ENCODE results near the gene GTF2IRD1.
"Not testable (repeated sequence)": the region's sequence is repeated elsewhere in the genome, so short reads cannot be mapped to it uniquely, and the experiment has no call there.

The GTF2IRD1 gene

DNA sequence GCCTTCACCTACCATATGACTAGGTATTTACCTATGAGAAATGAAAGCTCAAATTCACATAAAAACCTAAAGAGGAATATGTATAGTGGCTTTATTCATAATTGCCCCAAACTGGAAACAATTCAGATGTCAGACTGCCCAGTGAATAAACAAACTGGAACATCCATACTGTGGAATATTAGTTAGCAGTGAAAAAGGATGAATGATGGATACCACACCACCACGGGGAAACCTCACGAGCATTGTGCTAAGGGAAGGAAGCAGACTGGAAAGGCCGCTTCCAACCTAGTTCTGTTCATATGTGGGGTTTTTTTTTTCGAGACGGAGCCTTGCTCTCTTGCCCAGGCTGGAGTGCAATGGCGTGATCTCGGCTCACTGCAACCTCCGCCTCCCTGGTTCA, 16.8 kb downstream of the GTF2IRD1 start:
- DNase-seq, result no peak

DNA sequence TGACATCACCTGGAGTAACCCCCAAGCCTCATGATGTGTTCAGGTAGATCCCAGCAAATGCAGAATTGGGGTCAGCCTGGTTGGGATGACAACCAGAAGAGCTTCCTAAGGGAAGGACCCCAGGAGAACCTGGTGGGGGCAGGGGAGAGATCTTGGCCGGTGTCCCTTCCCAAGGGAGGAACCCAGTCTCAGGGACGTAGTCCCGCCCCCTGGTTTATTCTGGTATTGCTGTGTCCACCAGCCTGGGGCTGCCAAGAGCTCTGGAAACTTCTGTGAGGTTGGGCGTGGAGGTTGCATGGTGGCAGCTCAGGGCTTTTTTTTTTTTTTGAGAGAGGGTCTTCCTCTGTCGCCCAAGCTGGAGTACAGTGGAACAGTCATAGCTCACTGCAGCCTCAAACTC, 19.4 kb downstream of the GTF2IRD1 start:
- DNase-seq, result no peak

DNA sequence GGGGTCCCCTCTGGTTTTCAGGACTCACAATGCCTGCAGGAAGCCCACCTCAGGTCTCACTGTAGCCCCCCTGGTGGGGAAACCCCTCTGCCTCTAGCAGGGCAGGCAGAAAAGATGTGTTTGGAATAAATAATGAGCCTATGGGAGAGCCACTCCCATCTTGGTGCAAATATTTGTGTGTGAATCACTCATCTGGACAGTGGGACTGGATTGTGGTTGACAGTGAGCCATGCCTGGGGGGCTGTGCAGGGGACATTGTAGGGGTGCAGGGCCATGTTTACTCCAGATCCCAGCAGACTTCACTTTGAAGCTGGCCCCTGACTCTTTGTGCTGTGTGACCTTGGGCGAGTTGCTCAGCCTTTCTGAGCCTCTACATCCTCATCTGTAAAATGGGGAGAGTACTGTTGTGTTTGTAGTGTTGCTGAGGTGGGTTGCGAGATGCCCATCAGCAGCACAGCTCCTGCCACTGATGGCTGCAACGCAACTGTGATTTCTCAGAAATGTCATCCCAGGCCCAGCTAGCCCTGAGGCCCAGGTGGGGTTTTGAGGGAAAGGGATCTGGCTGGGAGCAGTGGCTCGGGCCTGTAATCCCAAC, 20.7 kb downstream of the GTF2IRD1 start:
- DNase-seq, result no peak

DNA sequence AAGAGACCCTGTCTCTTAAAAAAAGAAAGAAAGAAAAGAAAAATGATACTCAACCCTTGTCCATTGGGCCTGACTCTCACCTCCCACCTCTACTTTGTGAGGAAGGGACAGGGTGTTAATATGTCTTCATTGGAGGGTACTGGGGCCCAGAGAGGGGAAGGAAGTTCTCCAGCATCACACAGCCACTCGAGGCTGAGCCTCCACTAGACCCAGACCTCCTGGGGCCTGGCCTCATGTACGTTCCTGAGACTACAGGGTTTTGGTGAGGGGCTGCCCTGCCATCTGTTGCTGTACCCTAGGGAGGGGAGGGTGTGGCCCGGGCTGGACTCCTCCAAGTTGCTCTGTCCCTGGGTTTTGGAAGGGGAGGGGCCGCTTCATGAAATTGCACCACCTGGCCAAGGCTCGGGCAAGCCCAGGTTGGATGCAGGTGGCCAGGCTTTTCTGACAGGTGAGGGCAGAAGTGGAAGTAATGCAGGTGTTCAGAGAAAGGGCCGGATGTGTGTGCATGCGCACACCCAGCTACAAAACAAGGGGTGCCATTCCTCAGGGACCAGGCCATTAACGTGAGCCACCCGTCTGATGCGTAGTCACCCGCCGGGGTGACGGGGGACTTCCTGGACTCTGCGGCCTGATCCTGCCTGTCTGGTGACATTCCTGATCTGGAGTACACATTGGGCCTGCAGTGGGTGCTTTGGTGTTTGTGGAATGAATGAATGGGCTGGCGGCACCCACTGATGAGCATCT, 21.7 kb downstream of the GTF2IRD1 start:
- no peak for DNase-seq

DNA sequence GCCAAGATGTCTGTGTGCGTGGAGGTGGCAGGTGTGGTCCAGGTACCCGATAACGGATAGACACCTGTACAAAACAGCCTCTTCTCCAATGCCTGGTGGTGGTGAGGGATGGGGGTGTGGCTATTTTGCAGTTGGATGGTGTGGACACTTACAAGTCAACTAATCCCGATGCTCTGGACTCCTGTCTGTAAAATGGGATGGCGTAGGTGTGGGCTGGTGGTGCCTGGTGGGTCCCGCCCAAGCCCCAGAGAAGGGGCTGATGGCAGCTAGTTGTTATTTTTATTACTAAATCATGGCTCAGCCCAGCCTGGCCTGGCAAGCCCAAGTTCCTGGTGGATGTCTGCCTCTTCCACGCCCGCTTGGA, 22.3 kb downstream of the GTF2IRD1 start:
- DNase-seq, result no peak

DNA sequence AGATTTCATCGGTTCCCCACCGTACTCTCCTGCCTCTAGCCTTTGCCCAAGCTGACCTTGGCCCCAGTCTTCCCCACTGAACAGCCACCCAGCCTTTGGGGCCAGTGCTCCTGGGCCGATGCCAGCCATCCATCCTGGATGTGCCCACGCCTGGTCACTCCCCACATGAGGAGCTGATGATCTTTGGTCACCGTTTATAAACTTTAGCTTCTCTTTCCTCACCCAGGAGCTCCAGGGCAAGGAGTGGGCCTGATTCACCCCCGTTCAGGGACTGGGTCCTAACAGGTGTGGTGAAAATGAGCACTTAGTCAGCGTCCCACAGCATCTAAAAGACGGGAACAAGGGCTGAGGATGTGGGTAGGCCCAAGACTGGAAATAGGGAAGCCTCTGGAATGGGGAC, 22.9 kb downstream of the GTF2IRD1 start:
- no peak for DNase-seq

DNA sequence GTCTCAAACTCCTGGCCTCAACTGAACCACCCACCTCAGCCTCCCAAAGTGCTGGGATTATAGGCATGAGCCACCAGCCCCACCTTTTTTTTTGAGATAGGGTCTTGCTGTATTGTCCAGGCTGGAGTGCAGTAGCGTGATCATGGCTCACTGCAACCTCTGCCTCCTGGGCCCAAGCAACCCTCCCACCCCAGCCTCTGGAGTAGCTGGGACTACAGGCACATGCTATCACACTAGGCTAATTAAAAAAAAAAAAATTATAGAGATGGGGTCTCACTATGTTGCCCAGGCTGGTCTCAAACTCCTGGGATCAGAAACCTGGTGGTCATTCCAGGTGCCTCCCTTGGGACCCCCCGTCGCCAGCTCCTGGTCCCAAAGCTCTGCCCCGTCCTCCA, 25.0 kb downstream of the GTF2IRD1 start:
- DNase-seq, result no peak

DNA sequence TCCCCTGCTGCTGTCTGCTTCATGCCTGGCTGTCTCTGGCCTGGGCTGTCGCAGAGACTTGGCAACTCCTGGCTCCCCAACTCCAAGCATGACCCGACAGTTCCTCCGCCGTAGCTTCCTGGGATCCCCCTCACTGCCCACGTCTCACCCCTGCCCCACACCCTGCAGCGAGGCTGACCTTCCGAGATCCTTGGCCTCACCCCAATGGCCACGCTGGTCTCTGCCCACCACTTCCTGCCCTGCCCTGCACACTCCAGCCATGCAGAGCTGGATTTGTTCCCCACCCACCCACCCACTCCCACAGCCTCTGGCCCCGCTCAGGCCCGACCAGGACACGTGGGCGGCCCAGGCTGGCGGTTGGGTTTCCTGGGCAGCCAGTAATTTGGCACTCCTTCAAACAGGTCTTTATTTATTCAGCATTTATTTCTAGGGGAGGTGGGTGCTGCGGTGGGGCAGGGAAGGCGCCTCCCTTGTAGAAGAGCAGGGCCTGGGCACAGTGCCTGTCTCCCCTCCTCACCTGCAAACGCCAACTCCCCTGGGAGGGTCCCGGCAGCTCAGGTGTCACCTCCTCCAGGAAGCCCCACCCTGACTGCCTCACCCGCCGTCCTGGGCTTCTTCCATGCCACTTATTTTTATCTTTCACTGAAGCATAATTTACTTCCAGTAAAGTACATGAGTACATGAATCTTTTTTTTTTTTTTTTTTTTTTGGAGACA, 25.5 kb downstream of the GTF2IRD1 start:
- DNase-seq, result peak; percentile 51

DNA sequence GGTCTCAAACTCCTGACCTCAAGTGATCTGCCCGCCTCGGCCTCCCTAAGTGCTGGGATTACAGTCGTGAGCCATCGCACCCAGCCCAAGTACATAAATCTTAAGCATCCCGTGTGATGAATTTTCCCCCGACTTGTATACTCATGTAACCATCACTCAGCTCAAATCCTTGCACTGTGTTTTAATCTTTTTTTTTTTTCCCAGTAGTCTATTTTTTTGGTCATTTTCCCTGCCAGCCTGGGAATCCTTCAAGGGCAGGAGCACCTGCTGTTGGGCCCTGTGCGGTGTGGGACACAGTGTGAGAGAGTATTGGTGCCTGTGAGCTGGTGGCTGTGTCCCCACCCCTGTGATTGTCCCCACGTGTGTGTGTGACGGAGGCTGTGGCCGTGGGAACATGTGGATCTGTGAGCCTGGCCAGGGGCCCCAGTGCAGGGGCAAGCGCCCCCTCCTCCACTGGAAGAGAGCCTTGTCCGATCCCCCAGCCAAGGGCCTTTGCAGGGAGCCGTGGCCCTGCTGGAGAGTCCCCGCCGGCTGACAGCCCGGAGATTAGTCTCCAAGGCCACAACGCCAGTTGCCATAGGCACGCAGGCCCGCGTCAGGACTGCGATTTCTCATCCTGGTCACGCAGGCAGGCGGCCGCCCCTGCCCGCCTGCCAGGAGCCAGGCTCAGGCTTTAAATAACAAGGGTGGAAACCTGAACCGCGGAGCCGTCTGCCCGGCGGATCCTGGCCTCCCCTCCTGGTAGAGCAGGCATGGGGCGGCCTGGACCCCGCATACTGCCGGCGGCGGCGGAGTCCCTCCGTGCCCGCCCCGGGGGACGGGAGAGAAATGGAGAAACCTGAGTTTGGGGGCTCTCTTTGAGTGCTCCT, 26.5 kb downstream of the GTF2IRD1 start:
- DNase-seq, result no peak

DNA sequence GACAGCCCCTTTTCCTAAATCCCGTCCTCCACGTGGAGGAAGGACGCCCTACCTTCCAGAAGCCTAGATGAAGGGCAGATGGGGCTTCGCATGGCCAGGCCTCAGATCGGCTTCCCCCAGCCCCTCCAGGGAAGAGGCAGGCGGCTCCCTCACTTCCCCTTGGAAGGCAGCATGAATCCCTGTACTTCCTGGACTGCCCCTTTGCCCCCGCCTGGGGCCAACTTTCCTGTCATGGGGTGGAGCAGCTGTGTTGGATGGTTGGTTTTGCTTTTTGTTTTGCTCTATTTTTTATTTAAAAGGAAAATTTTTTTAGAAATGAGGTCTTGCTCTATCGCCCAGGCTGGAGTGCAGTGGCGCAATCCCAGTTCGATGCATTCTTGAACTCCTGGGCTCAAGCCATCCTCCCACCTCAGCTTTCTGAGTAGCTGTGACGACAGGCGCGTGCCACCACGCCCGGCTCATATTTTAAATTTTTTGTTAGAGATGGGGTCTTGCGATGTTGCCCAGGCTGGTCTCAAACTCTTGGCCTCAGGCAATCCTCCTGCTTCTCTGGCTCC, 27.2 kb downstream of the GTF2IRD1 start:
- DNase-seq, result no peak

DNA sequence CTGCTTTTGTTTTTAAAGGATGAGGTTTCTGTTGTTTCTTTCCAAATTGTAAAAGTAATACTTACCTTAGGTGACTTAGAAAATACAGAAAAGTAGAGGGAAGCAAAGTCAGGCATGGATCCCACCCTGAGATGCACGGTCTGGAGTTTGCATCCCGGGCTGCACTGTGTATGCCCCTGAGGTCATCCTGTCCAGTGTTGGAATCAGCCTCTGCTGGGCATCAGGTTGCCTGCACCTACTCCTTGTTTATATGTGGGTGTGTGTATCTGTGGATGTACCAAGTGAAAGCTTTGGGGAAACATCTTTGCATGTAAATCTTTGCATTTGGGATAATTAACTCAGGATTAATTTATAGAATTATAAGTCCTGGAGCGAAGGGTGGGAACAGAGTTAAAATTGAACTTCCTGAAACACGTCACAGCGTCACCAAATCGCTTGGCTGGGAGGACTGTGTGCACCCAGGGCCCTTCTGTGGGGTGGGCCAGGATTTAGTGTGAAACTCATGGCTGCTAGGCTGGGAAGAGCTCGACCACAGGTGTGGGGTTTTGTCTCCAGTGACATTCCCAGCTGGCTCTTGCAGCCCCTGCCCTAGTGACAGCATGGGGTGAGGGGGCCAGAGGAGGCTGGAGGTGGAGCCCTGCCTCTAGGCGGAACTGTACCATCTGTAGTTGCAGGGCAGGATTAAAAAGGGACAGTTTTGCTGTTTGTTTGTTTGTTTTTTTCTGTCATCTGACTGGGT, 27.9 kb downstream of the GTF2IRD1 start:
- DNase-seq, result no peak

DNA sequence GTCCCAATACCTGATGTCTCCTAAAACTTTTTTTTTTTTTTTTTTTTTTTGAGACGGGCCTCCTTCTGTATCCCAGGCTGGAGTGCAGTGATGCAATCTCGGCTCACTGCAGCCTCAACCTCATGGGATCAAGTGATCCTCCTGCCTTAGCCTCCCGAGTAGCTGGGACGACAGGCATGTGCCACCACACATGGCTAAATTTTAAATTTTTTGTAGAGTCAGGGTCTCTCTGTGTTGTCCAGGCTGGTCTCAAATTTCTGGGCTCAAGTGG, 28.4 kb downstream of the GTF2IRD1 start:
- no peak for DNase-seq

DNA sequence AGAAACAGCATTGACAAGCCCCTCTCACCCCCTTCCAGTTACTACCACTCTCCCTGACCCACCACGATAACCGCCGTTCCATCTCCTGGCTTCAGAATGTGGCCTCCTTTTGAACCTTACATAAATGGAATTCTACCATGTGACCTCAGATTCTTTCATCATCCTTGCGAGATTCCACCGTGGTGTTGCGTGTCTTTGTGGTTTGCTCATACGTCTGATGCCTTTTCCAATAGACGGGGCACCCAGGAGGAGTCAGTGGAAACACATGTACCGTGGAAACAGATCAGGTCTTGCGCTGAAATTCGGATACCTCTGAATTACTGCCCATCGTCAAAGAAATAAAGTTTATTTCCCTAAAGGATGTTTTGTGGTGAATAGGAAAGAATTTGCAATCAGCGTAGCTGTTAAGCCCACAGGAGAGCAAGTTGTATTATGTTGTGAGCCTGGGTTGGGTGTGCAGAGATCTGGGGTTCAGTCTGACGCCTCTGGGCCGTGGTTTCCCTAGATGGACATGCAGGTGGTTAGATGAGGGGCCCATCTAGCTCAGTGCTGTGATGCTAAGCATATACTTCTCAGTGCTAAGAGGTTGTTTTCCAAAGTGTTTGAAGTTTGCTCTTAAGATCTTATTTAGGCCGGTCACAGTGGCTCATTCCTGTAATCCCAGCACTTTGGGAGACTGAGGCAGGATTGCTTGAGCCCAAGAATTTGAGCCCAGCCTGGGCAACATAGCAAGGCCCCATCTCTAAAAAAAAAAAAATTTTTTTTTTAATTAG, 29.1 kb downstream of the GTF2IRD1 start:
- DNase-seq, result peak; percentile 43

DNA sequence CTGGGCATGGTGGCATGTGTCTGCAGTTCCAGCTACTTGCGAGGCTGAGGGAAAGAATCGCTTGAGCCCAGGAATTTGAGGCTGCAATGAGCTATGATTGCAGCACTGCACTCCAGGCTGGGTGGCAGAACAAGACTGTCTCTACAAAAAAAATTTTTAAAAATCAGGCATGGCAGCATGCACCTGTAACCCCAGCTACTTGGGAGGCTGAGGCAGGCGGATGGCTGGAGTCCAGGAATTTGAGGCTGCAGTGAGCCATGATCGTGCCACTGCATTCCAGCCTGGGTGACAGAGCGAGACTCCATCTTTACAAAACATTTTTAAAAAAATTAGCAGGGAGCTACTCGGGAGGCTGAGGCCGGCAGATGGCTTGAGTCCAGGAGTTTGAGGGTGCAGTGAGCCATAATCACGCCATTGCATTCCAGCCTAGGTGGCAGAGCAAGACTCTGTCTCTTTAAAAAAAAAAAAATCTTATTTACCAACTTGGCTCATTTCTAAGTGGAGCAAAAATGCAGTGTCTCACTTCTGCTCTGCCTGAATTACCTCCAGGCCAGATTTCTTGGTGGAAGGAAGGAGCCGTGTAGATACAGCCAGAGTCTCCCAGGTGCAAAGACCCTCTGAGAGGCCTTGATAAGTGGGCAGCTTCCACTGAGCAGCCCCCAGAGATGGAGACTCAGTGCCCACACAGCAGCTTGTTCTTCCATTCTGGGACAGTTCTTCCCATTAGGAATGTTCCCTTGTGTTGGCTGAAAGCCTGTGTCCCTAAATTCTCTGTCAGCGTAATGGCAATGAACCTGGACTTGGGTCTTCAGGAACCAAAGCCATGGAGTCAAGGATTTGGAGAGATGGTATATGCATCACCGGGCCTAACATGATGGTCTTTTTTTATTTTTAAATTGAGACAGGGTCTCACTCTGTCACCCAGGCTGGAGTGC, 30.0 kb downstream of the GTF2IRD1 start:
- no peak for DNase-seq

DNA sequence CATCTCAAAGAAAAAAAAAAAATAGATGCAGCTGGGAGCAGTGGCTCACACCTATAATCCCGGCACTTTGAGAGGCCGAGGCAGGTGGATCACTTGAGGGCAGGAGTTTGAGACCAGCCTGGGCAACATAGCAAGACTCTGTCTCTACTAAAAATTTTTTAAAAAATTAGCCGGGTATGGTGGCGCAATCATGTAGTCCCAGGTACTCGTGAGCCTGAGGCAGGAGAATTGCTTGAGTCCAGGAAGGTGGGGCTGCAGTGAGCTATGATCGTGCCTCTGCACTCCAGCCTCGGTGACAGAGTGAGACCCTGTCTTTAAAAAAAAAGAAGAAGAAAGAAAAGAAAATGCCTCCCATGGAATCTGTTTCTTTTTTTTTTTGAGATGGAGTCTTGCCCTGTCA, 31.9 kb downstream of the GTF2IRD1 start:
- DNase-seq, result no peak

DNA sequence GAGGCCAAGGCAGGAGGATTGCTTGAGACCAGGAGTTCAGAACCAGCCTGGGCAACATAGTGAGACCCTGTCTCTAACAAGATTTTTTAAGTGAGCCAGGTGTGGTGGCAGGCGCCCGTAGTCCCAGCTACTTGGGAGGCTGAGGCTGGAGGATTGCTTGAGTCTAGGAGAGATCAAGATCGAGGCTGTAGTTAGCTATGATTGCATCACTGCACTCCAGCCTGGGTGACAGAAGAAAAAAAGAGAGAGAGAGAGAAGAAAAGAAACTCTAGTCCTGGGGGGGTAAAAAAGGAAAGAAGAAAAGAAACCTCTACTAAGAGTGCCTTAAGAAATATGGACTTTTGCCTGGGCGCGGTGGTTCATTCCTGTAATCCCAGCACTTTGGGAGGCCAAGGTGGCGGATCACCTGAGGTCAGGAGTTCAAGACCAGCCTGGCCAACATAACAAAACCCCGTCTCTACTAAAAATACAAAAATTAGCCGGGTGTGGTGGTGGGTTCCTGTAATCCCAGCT, 34.9 kb downstream of the GTF2IRD1 start:
- not testable (repeated sequence) for DNase-seq

DNA sequence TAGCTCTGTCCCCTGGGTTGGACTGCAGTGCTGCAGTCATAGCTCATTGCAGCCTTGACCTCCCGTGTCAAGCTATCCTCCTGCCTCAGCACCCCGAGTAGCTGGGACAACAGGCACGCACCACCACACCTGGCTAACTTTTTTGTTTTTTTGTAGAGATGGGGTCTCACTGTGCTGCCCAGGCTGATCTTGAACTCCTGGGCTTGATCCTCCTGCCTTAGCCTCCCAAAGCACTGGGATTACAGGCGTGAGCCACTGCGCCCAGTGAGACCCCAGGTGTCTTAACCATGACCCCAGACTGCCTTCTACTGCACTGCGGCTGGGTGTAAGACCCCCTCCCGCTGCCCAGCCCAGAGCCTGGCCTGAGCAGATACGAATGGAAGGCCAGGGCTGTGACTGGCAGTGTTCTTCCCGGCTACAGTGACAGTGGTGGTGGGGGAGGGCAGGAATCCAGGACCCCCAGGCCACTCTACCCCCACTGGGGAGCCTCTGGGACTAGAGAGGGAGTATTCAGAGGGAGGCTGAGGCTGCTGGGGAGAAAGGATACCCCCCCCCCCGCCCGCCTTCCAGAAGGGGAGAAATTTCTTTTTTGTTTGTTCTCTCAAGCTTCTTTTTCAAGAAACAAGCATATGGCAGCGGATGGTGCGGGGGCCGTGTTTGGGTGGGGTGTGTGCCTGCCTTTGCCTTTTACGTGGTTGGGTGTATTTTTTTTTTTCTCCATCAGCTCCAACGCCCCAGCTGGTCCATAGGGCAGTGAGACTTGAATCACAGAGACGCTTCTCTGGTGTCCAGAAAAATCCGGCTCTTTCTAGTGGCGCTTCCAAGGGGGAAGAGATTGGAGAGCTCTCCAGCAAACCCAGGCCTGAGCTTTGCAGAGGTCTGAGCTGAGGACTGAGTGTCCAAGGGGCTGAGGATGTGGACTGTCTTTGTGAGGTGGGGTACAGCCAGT, 36.6 kb downstream of the GTF2IRD1 start:
- no peak for DNase-seq

DNA sequence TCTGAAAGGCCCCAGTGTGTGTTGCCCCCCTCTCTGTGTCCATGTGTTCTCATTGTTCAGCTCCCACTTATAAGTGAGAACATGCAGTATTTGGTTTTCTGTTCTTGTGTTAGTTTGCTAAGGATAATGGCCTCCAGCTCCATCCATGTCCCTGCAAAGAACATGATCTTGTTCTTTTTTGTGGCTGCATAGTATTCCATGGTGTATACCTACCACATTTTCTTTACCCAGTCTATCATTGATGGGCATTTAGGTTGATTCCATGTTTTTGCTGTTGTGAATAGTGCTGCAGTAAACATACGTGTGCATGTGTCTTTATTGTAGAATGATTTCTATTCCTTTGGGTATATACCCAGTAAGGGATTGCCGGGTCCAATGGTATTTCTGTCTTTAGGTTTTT, 37.8 kb downstream of the GTF2IRD1 start:
- DNase-seq, result not testable (repeated sequence)

DNA sequence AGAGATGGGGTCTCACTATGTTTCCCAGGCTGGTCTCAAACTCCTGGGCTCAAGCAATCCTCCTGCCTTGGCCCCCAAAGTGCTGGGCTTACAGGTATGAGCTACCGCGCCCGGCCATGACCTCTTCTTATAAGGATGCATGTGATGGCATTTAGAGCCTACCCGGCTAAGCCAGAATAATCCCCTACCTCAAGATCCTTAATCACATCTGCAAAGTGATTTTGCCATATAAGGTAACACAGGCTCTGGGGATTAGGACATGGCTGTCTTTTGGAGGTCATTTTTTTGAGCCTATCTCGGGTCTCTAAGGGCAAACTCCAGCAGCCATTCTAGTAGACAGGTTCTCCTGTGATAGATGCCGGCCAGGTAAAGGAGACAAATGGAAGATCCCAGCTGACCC, 39.6 kb downstream of the GTF2IRD1 start:
- no peak for DNase-seq

All from OCI-M1 (cell line).